Gastrocnemius medialis (tissue), 4 donors: Measurements from ENCODE around the gene TRIP12. TPM values are rescaled to one million over a fixed set of nuclear protein-coding genes. Genes with fewer than 3 reads are reported as not detected.
"Not testable (repeated sequence)": the region's sequence is repeated elsewhere in the genome, so short reads cannot be mapped to it uniquely, and the experiment has no call there.

ENCODE experiments used
- ATAC-seq, 2 donors: fragments of 150-250 bp; one replicate each; pipeline ENCODE4 v1.9.1; 2016
- DNase-seq, 2 donors: peaks; one replicate each; pipeline ENCODE4 v3.0.0-alpha.2; 2019
- H3K27ac ChIP-seq, 4 donors: fragments of 200-600 bp; sonication (generic); 1 replicate in 1 of 4; 2 replicates in 3 of 4; pipeline ENCODE4 v1.5.1; 2016 to 2018; ENCODE audit warnings: mild to moderate bottlenecking in 2 of 4, moderate library complexity in 1 of 4
- H3K27me3 ChIP-seq, 3 donors: fragments of 200-600 bp; sonication (generic) in 2 of 3; 1 replicate in 1 of 3; 2 replicates in 2 of 3; pipeline versions ENCODE4 v1.5.1 to v1.6.0; 2016 to 2019; ENCODE audit warnings: mild to moderate bottlenecking in 1 of 3, moderate library complexity in 1 of 3
- H3K36me3 ChIP-seq, 2 donors: fragments of 200-600 bp; sonication (generic) in 1 of 2; one replicate each; pipeline ENCODE4 v1.5.1; 2017 to 2018
- H3K4me1 ChIP-seq, 2 donors: fragments of 200-600 bp; sonication (generic) in 1 of 2; one replicate each; pipeline ENCODE4 v1.5.1; 2016 to 2017; ENCODE audit warnings: mild to moderate bottlenecking in 2 of 2
- H3K4me3 ChIP-seq, 4 donors: fragments of 200-600 bp; sonication (generic) in 3 of 4; 1 replicate in 1 of 4; 2 replicates in 3 of 4; pipeline ENCODE4 v1.5.1; 2016 to 2019; ENCODE audit warnings: mild to moderate bottlenecking in 2 of 4
- H3K9me3 ChIP-seq, 3 donors: fragments of 200-600 bp; sonication (generic) in 2 of 3; 1 replicate in 1 of 3; 2 replicates in 2 of 3; pipeline ENCODE4 v1.5.1; 2016 to 2019
- POLR2A ChIP-seq, 2 donors: fragments of 450-650 bp; IDR thresholded peaks; one replicate each; pipeline ENCODE4 v1.6.1; 2017; ENCODE audit warnings: antibody characterized with exemption in 2 of 2, mild to moderate bottlenecking in 2 of 2, moderate library complexity in 2 of 2
- in situ Hi-C, 4 donors: fragments of 200-750 bp; cut with MboI; loops; one replicate each; pipeline versions ENCODE4 v1.15.0 to v1.8.0; 2017; ENCODE audit warnings: low sequenced_read_pairs in 4 of 4
- intact Hi-C: fragments of 100-400 bp; cut with DNase I; formaldehyde crosslinking; loops from one replicate; pipeline ENCODE4 v1.15.1; 2023; ENCODE audit warnings: low total_unique reads
- total RNA-seq, 4 donors: library from RNA; depleted of rRNA; stranded (reverse); fragments of >200 nt; gene quantifications; one replicate each; pipeline versions ENCODE4 v1.1.0 to v1.2.3, GENCODE V29; 2016
- TF ChIP-seq, protein P1 (sequence below), 5 experiments: fragments of 450-650 bp in 3 of 5; fragments of 200-600 bp in 2 of 5; sonication (generic) in 2 of 5; IDR thresholded peaks in 4 of 5; conservative IDR thresholded peaks in 1 of 5; 1 replicate in 4 of 5; 2 replicates in 1 of 5; pipeline ENCODE4 v1.5.1; 2016 to 2019; ENCODE audit warnings: antibody characterized with exemption in 5 of 5, mild to moderate bottlenecking in 3 of 5, moderate library complexity in 3 of 5

TRIP12 gene
- total RNA-seq, 4 donors from 2014 or later, result 122 to 152 (median 141) TPM

DNA sequence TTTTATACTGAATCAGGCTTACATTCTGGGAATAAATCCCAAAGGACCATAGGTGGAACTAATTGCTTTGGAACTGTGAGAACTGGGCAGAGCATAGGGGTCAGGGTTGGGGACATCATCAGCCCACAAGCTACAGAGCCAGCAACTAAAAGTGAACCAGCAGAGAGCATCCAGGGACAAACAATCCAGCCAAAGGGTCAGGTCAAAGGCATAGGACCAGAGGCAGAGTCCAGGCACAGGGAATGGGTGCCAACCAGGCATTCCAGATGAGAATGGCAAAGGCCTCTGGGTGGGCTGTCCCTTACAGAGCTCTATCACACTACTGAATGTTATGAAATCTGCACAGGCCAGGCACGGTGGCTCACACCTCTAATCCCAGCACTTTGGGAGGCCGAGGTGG lies 195.2 kb downstream of the TRIP12 start:
- H3K27me3 ChIP-seq, result peaks cover 0 to 2% (median 0%) of the 10 kb centered on the region in 3 donors
- ATAC-seq, result no peak
- H3K4me3 ChIP-seq, result no peak overlapping the region
- TF ChIP-seq, protein P1, sequence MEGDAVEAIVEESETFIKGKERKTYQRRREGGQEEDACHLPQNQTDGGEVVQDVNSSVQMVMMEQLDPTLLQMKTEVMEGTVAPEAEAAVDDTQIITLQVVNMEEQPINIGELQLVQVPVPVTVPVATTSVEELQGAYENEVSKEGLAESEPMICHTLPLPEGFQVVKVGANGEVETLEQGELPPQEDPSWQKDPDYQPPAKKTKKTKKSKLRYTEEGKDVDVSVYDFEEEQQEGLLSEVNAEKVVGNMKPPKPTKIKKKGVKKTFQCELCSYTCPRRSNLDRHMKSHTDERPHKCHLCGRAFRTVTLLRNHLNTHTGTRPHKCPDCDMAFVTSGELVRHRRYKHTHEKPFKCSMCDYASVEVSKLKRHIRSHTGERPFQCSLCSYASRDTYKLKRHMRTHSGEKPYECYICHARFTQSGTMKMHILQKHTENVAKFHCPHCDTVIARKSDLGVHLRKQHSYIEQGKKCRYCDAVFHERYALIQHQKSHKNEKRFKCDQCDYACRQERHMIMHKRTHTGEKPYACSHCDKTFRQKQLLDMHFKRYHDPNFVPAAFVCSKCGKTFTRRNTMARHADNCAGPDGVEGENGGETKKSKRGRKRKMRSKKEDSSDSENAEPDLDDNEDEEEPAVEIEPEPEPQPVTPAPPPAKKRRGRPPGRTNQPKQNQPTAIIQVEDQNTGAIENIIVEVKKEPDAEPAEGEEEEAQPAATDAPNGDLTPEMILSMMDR (IDR thresholded peaks at IDR 0.05 in 4 of 5, conservative IDR thresholded peaks at IDR 0.05 in 1 of 5), result no peak
- TF ChIP-seq POLR2A (IDR thresholded peaks at IDR 0.05), result no peak
- no peak for DNase-seq
- no peaks in the 10 kb centered on the region for H3K9me3 ChIP-seq
- no peaks in the 10 kb centered on the region for H3K36me3 ChIP-seq
- H3K27ac ChIP-seq, result no peak overlapping the region
- intact Hi-C loops (no loop called here), in situ Hi-C loops (no loop called here)
- H3K4me1 ChIP-seq, result no peaks in the 10 kb centered on the region

- ATAC-seq, result no peak
These were observed 195.9 kb downstream of the TRIP12 start for GRCh38 chr2:229725716-229726574.

DNA sequence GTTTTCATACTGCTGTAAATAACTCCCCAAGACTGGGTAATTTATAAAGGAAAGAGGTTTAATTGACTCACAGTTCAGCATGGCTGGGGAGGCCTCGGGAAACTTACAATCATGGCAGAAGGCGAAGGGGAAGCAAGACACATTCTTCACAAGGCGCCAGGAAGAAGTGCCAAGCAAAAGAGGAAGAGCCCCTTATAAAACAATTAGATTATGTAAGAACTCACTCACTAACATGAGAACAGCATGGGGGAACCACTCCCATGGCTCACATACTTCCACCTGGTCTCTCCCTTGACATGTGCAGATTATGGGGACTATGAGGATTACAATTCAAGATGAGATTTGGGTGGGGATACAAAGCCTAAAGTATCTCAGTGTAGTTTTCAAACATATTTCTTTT lies 198.6 kb downstream of the TRIP12 start:
- in situ Hi-C loops, result not testable (repeated sequence)

More at GRCh38 chr2:229725716-229726574, 195.9 kb downstream of the TRIP12 start:
- no peak for DNase-seq
- peaks cover 0 to 2% (median 0%) of the 10 kb centered on the region in 3 donors for H3K27me3 ChIP-seq
- no peak overlapping the region for H3K27ac ChIP-seq
- no peaks in the 10 kb centered on the region for H3K9me3 ChIP-seq
- no peak overlapping the region for H3K4me3 ChIP-seq
- no peaks in the 10 kb centered on the region for H3K4me1 ChIP-seq
- TF ChIP-seq POLR2A (IDR thresholded peaks at IDR 0.05), result no peak
- TF ChIP-seq, protein P1 (IDR thresholded peaks at IDR 0.05 in 4 of 5, conservative IDR thresholded peaks at IDR 0.05 in 1 of 5), result no peak
- intact Hi-C loops (no loop called here), in situ Hi-C loops (no loop called here)
- no peaks in the 10 kb centered on the region for H3K36me3 ChIP-seq

DNA sequence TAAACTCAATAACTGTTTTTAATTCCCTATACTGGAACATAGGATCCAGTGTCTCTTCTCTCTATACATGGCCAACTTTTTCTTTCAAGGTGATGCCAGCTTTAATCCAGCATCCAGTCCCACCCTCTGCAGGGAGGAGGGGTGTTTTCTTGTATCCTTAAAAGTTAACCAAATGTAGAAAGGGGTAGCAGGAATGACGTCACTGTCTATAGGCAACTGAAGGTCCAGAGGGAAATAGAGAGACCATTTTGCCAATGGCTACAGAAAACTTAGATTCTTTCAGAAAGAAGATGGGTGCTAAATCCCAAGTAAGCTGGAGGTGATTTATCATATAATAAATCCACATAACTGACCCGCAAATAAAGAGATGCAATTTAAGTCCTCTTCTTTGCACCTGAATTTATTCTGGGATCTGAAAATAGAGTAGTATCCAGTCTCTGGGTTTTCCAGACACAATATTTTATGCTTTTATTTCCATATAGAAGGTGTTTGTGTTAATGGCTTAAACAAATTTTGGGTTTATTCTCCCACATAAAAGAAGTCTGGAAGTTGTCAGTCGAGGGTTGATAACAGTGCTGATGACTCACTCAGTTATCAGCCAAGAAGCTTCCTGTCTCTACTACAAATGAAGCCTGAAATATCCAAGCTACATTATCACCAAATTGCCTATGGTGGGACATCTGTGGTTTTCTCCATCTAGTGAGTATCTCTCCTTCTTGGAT lies 201.7 kb downstream of the TRIP12 start:
- Histone ChIP-seq H3K27ac (no peak overlapping the region), H3K9me3 (no peaks in the 10 kb centered on the region), H3K36me3 (no peaks in the 10 kb centered on the region), H3K4me3 (no peak overlapping the region), H3K27me3 (peaks cover 8 to 29% (median 12%) of the 10 kb centered on the region in 3 donors), H3K4me1 (peaks cover 0 to under 1% of the 10 kb centered on the region in 2 donors)
- DNase-seq (no peak), ATAC-seq (no peak)
- in situ Hi-C loops, result no loop called here
- intact Hi-C loops, result no loop called here
- TF ChIP-seq, protein P1 (IDR thresholded peaks at IDR 0.05 in 4 of 5, conservative IDR thresholded peaks at IDR 0.05 in 1 of 5), result no peak
- no peak for TF ChIP-seq POLR2A (IDR thresholded peaks at IDR 0.05)

More for the DNA sequence above, 198.6 kb downstream of the TRIP12 start:
- H3K27ac ChIP-seq, H3K36me3 ChIP-seq, H3K9me3 ChIP-seq, ATAC-seq, intact Hi-C loops, DNase-seq, H3K4me1 ChIP-seq, H3K4me3 ChIP-seq, H3K27me3 ChIP-seq: not testable (repeated sequence)

DNA sequence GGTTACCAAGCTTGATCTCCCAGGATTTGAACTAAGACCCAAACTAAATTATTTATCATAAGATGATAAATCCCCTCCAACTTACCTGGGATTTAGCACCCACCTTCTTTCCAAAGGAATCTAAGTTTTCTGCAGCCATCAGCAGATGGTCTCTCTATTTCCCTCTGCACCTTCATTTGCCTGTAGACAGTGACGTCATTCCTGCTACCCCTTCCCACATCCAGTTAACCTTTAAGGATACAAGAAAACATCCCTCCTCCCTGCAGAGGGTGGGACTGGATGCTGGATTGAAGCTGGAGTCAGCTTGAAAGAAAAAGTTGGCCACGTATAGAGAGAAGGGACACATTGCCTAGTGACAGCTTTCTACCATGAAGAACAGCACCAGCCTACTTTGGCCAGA lies 203.8 kb downstream of the TRIP12 start:
- H3K27me3 ChIP-seq, result peaks cover 21 to 44% (median 28%) of the 10 kb centered on the region in 3 donors
- intact Hi-C loops, result no loop called here
- in situ Hi-C loops, result no loop called here
- DNase-seq (no peak), ATAC-seq (no peak)
- H3K27ac ChIP-seq, result no peak overlapping the region
- TF ChIP-seq POLR2A (IDR thresholded peaks at IDR 0.05), result no peak
- TF ChIP-seq, protein P1 (IDR thresholded peaks at IDR 0.05 in 4 of 5, conservative IDR thresholded peaks at IDR 0.05 in 1 of 5), result no peak
- H3K36me3 ChIP-seq, result no peaks in the 10 kb centered on the region
- peaks cover 0 to 13% of the 10 kb centered on the region in 2 donors for H3K4me1 ChIP-seq
- no peak overlapping the region for H3K4me3 ChIP-seq
- H3K9me3 ChIP-seq, result no peaks in the 10 kb centered on the region
